Measurements from ENCODE around the gene MEMO1. TPM values are rescaled to one million over a fixed set of nuclear protein-coding genes. Genes with fewer than 3 reads are reported as not detected.
A peak's percentile ranks its signal among the peaks of the same experiment; 100 is the strongest.
"Not testable (repeated sequence)": the region's sequence is repeated elsewhere in the genome, so short reads cannot be mapped to it uniquely, and the experiment has no call there.

The MEMO1 gene
- total RNA-seq (10 to 100 TPM; 22.7 to 64.3 (median 41.0) TPM), polyA plus RNA-seq (10 to 100 TPM; 43.2 to 51.9 (median 43.3) TPM)
- long read RNA-seq, donor 1, full-length matches to known transcripts, result 7 of 7 reads
- long read RNA-seq, donor 1, partial matches to known transcripts, result 0 of 7 reads
- long read RNA-seq, donor 1, other reads (novel, unspliced or antisense), result 0 of 7 reads
- long read RNA-seq, donor 2, full-length matches to known transcripts, result 3 of 3 reads
- long read RNA-seq, donor 2, partial matches to known transcripts, result 0 of 3 reads
- long read RNA-seq, donor 2, other reads (novel, unspliced or antisense), result 0 of 3 reads
- long read RNA-seq, donor 3, full-length matches to known transcripts, result 5 of 5 reads
- long read RNA-seq, donor 3, partial matches to known transcripts, result 0 of 5 reads
- long read RNA-seq, donor 3, other reads (novel, unspliced or antisense), result 0 of 5 reads
- long read RNA-seq, donor 4, full-length matches to known transcripts, result 13 of 17 reads
- long read RNA-seq, donor 4, partial matches to known transcripts, result 1 of 17 reads
- long read RNA-seq, donor 4, other reads (novel, unspliced or antisense), result 3 of 17 reads
- long read RNA-seq, donor 5, full-length matches to known transcripts, result 27 of 36 reads
- long read RNA-seq, donor 5, partial matches to known transcripts, result 2 of 36 reads
- long read RNA-seq, donor 5, other reads (novel, unspliced or antisense), result 7 of 36 reads
- long read RNA-seq, donor 6, full-length matches to known transcripts, result 8 of 9 reads
- long read RNA-seq, donor 6, partial matches to known transcripts, result 1 of 9 reads
- long read RNA-seq, donor 6, other reads (novel, unspliced or antisense), result 0 of 9 reads
- long read RNA-seq, donor 7, result 0 reads
- long read RNA-seq, donor 8, full-length matches to known transcripts, result 15 of 15 reads
- long read RNA-seq, donor 8, partial matches to known transcripts, result 0 of 15 reads
- long read RNA-seq, donor 8, other reads (novel, unspliced or antisense), result 0 of 15 reads
- long read RNA-seq, donor 9, full-length matches to known transcripts, result 5 of 5 reads
- long read RNA-seq, donor 9, partial matches to known transcripts, result 0 of 5 reads
- long read RNA-seq, donor 9, other reads (novel, unspliced or antisense), result 0 of 5 reads
- long read RNA-seq, donor 10, full-length matches to known transcripts, result 2 of 2 reads
- long read RNA-seq, donor 10, partial matches to known transcripts, result 0 of 2 reads
- long read RNA-seq, donor 10, other reads (novel, unspliced or antisense), result 0 of 2 reads

DNA sequence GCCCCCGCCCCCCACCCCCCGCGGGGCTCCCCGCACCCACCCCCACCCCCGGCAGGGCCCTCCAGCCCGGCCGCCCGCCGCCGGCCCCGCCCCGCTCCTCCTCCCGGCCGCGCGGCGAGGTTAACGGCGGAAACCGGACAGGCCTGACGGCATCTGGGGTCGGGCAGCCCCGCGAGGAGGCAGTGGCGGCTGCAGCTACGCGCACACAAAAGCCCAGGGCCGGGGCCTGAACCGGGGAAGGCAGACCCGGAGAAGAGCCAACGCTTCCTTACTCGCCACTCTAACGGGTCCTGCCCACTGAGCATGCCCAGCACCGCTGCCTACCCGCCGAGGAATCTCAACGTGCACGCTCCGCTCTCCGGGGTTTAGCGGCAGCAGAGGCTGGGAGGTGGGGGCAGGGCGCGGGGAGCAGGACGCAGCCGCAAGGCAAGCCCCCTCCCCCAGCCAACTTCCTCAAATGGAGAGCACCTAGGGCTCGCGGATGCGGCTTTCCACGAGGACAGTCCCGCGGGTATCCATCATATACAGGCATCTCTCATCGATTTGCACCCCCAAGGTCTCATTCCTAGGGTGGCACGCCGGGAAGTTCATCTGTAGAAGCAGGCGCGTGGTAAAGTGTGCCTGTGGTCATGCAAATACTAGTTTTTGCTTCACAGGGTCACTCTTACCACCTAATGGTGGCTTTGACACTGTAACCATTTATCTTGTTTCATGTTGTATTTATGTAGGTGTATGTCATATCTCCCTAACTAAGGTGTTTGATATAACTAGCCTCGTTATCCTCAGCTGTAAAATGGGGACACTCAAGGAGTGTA is at the start of gene MEMO1:
TSS of gene MEMO1 (minus strand) at position 339 of the 815 bp plus-strand sequence. CDS start 761 bp downstream, outside the sequence.
- peak within 1 kb of the TSS; percentile 82 to 98 (median 91) for H3K27ac ChIP-seq
- WGBS, 4 donors, result 0 to 7% (median 1%) methylated on average over 5 to 53 of the region's 57 CpGs
- no peaks in the 10 kb centered on the region for H3K36me3 ChIP-seq (replicated peaks in 1 of 2)
- peak; percentile 76 to 93 for TF ChIP-seq POLR2A (IDR thresholded peaks at IDR 0.05)
- peak in 1 of 6 experiments; percentile 33 for TF ChIP-seq CTCF (IDR thresholded peaks at IDR 0.05)
- H3K4me1 ChIP-seq (replicated peaks in 1 of 2), result peaks cover 6 to 26% of the 10 kb centered on the region in 2 donors
- no peaks in the 10 kb centered on the region for H3K9me3 ChIP-seq (replicated peaks in 1 of 3)
- peak; percentile 94 to 97 (median 96) for DNase-seq
- peak within 1 kb of the TSS; percentile 65 to 92 (median 74) for H3K4me3 ChIP-seq
- intact Hi-C loops (cut with DNase I), result no loop called here
- H3K27me3 ChIP-seq, result no peaks in the 10 kb centered on the region

DNA sequence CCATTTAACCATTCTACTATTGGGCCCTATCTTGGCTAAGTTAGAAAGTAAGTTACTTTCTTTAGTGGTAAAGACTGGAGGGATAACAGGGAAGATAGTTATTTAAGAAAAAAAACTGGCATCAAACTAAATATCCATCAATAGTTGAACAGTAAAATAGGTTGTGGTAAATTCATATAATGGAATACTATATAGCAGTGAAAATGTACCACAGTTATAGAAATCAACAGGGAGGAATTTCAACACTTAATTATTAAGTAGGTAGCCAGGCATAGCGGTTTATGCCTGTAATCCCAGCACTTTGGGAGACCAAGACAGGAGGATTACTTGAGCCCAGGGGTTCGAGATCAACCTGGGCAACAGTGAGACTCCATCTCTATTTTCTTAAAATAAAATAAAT is 49.5 kb upstream of the MEMO1 start:
- DNase-seq, result no peak
- Histone ChIP-seq H3K9me3 (replicated peaks in 1 of 3) (no peaks in the 10 kb centered on the region), H3K27ac (no peak overlapping the region), H3K27me3 (no peaks in the 10 kb centered on the region), H3K4me1 (replicated peaks in 1 of 2) (peaks cover 0 to 10% of the 10 kb centered on the region in 2 donors), H3K4me3 (no peak overlapping the region), H3K36me3 (replicated peaks in 1 of 2) (no peaks in the 10 kb centered on the region)
- WGBS, 4 donors, result 90 to 95% (median 95%) methylated on average over 2 of the region's 2 CpGs
- TF ChIP-seq CTCF (IDR thresholded peaks at IDR 0.05), result no peak
- no peak for TF ChIP-seq POLR2A (IDR thresholded peaks at IDR 0.05)
- intact Hi-C loops (cut with DNase I), result no loop called here

DNA sequence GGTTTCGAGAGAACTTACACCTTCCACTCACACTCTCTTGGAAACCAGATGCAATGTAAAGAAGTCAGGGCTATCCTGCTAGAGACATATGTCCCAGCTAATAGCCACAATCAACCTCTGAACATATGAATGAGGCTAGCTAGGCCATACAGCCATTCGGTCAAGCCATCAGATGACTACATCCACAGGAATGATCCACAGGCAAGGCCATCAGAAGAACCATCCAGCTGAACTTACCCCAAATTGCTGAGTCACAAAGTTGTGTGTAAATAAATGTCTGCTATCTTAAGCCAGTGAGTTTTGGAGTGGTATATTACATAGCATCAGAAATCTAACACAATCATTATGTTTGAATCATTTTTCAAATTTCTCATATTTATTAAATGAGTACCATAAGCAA is 47.3 kb upstream of the MEMO1 start:
- no peak overlapping the region for H3K27ac ChIP-seq
- H3K4me3 ChIP-seq, result no peak overlapping the region
- H3K9me3 ChIP-seq (replicated peaks in 1 of 3), result no peaks in the 10 kb centered on the region
- DNase-seq, result no peak
- 85 to 95% (median 89%) methylated on average over 2 of the region's 2 CpGs for WGBS, 4 donors
- no peaks in the 10 kb centered on the region for H3K27me3 ChIP-seq
- TF ChIP-seq POLR2A (IDR thresholded peaks at IDR 0.05) (no peak), CTCF (IDR thresholded peaks at IDR 0.05) (no peak)
- intact Hi-C loops (cut with DNase I), result no loop called here
- no peaks in the 10 kb centered on the region for H3K36me3 ChIP-seq (replicated peaks in 1 of 2)
- H3K4me1 ChIP-seq (replicated peaks in 1 of 2), result no peaks in the 10 kb centered on the region

DNA sequence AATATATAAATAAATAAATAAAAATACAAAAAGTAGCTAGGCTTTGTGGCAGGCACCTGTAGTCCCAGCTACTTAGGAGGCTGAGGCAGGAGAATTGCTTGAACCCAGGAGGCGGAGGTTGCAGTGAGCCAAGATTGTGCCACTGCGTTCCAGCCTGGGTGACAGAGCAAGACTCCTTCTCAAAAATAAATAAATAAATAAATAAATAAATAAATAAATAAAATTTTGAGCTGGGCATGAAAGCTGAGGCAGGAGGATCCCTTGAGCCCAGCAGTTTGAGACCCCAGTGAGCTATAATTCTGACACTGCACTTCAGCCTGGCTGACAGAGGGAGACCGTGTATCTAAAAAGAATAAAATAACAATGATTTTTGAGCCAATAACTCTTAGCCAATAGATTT is 43.8 kb upstream of the MEMO1 start:
- intact Hi-C loops (cut with DNase I); H3K27ac ChIP-seq; H3K27me3 ChIP-seq; H3K9me3 ChIP-seq (replicated peaks in 1 of 3); H3K4me1 ChIP-seq (replicated peaks in 1 of 2); H3K36me3 ChIP-seq (replicated peaks in 1 of 2); H3K4me3 ChIP-seq; DNase-seq: not testable (repeated sequence)
- 73 to 92% (median 75%) methylated on average over 3 of the region's 3 CpGs for WGBS, 4 donors
